ENCODE measurements around the gene CXCR3. TPM values are rescaled to one million over a fixed set of nuclear protein-coding genes. Genes with fewer than 3 reads are reported as not detected.

CXCR3 gene
- total RNA-seq: 0.11 TPM in 1 of 2 replicates, not detected in the other

DNA sequence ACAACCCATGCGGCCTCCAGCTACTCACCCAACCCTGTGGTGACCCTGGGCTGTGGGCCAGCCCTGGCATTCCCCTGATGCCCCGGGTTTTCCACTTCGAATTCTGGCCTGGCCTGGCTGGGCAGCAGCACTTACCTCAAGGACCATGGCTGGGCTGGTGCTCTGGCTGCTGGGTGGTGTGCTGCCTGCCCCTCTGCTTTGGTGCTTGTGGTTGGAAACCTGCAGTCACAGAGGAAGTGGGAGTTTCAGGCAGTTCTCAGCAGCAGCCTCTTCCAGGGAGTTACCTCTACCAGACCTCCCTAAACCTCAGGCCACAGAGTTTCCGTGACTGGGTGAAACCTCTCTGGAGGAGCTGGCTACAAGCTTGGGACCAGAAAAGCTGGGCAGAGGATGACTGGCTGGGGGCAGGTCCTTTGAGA lies at the start of gene CXCR3:
CXCR3 (minus strand) TSS at position 209 of the 419 bp plus-strand sequence; CDS start at position 147, 62 bp downstream.

DNA sequence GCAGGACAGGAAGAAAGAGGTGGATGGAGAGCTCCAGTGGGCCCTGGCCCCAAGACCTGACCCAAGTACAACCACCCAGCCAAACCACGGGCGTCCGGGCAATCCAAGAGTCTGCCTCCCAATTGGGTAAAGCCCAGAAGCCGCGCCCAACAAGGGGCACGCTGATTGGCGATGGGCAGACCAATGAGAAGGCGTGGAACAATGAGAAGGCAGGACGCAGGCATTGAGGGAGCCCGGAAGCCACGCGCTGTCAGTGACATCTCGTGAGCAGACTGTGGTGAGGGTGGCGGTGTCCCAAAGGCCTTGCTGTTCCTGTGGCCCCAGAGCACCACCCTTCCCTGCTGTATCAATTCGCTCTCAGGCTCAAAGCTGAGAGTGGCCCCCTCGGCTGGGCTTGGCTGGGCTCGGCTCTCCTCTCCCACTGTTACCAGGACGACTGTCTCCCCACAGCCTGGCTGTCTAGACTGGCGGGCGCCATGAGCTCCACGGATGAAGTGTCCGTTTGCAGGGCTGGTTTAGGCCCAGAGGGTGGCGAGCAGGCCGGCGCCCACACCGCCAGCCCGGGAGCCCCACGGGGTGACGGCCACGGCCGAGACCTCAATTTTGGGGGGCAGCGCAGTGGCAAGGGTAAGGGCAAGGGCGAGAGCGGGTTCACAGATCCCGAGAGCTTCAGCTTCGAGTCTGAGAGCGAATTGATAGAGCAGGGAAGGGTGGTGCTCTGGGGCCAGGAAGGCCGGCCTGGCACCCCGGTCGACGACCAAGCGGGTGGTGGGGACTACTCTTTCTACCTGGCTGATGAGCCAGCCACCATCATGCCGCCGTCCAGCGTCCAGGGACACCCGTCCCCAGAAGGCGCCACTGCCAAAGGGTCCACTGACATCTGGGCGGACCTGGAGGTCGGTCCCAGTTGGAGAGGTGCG lies 49.3 kb upstream of the CXCR3 start, which contains the start of gene LOC101059915:
LOC101059915 (plus strand) TSS at position 219 of the 920 bp plus-strand sequence.

DNA sequence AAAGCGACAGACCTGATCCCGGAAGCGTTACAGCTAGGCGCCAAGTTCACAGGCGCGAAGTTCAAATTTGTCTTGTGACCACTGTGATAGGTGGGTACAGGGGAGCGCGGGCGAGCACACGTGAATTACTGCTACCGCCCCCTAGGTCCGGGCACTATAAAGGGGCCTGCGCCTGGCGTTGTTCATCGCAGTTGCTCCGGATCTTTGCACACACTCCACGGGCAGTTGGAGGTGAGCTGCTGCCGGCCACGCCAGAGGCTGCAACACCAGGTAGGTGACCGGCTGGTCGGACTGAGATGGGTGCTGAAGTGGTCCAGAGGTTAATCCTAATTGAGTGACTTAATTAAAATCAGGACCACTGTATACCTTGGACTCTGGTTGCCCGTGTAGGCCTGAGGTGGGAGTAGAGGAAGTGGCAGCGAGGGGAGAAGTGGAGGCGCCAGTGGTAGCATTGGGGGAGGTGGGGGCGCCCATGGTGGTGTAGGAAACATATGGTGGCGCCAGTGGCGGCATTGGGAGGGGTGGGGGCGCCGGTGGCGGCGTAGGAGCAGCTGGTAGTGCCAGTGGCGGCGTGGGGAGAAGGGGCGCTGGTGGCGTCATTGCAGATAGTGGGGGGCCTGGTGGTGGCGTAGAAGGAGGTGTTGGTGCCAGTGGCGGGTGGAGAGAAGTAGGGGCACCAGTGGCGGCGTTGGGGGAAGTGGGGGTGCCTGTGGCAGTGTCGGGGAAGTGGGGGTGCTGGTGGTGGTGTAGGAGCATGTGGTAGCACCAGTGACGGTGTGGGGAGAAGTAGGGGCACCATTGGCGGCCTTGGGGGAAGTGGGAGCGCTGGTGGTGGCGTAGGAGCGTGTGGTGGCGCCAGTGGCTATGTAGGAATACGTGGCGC lies 39.8 kb downstream of the CXCR3 start, which contains the start of gene GCNA:
GCNA (plus strand) TSS at position 185 of the 883 bp plus-strand sequence. CDS start 2,385 bp downstream, outside the sequence.

Other genes starting within 250 kb of the CXCR3 start
- gene OGT, start 85.4 kb downstream of the CXCR3 start, total RNA-seq: 146 and 180 TPM in 2 replicates
- gene GCNA, start 40.1 kb downstream of the CXCR3 start, total RNA-seq: 2.3 and 4.7 TPM in 2 replicates
- gene CXorf49, start 99.8 kb upstream of the CXCR3 start, total RNA-seq: 0.39 TPM in 1 of 2 replicates, not detected in the other
- 0.39 TPM in 1 of 2 replicates, not detected in the other for gene CXorf49B, start 144.8 kb upstream of the CXCR3 start, total RNA-seq

All from placental epithelial cell (primary cell).